Panc1 (cell line): ENCODE data around the gene SDS. TPM values are rescaled to one million over a fixed set of nuclear protein-coding genes. Genes with fewer than 3 reads are reported as not detected.

Experiments used
- ATAC-seq: fragments of 200-7000 bp; cut with Tn5 transposase; 2 replicates; pipeline ENCODE4 v1.9.1; 2020; ENCODE audit warnings: mild to moderate bottlenecking, moderate library complexity
- BruUV-seq: library from RNA; stranded (reverse); fragments of 400-500 nt; replicated peaks from 2 replicates; lab custom pipeline; 2021; lab: Mats Ljungman, UMichigan
- CTCF ChIA-PET: fragments of 300-600 bp; sonication (Branson Sonifier 250); formaldehyde crosslinking; loops from one replicate; lab custom pipeline; 2022; ENCODE audit warnings: antibody characterized with exemption; lab: Charles Lee
- POLR2A ChIA-PET: fragments of 300-600 bp; sonication (Branson Sonifier 250); formaldehyde crosslinking; loops from one replicate; lab custom pipeline; 2022; ENCODE audit warnings: antibody characterized with exemption; lab: Charles Lee
- DNase-seq: peaks from one replicate; pipeline ENCODE4 v3.0.0-alpha.2; 2010; ENCODE audit warnings: low read depth, low spot score
- H3K27ac ChIP-seq: 2 replicates; pipeline ENCODE4 v1.5.1; 2011; ENCODE audit warnings: mild to moderate bottlenecking, low read length, inconsistent platforms
- H3K27me3 ChIP-seq: fragments of 200-500 bp; sonication (Bioruptor generic); 2 replicates; pipeline ENCODE4 v1.6.0; 2014; ENCODE audit warnings: low read length, inconsistent platforms; ENCODE audit not compliant: control insufficient read depth, insufficient read depth
- H3K36me3 ChIP-seq: fragments of 200-500 bp; sonication (Bioruptor generic); 2 replicates; pipeline ENCODE4 v1.5.1; 2014; ENCODE audit warnings: inconsistent platforms, mild to moderate bottlenecking, low read length, moderate library complexity; ENCODE audit not compliant: control insufficient read depth, insufficient read depth
- H3K4me1 ChIP-seq: 2 replicates; pipeline ENCODE4 v1.5.1; 2011; ENCODE audit warnings: inconsistent platforms, mild to moderate bottlenecking, low read length, moderate library complexity; ENCODE audit not compliant: control insufficient read depth, insufficient read depth
- H3K4me3 ChIP-seq, 2 experiments: 2 replicates each; pipeline ENCODE4 v1.5.1; 2011 to 2012; ENCODE audit warnings: low read depth in 2 of 2, low read length in 2 of 2, mild to moderate bottlenecking in 2 of 2, inconsistent platforms in 1 of 2, moderate library complexity in 1 of 2
- H3K9me3 ChIP-seq: fragments of 200-500 bp; sonication (Bioruptor generic); 2 replicates; pipeline ENCODE4 v1.5.1; 2014; ENCODE audit warnings: low read depth, mild to moderate bottlenecking, inconsistent platforms, low read length, moderate library complexity; ENCODE audit not compliant: control insufficient read depth, insufficient read depth
- POLR2AphosphoS5 ChIP-seq: IDR thresholded peaks from 2 replicates; pipeline ENCODE4 v1.6.1; 2012; ENCODE audit warnings: mild to moderate bottlenecking, low read depth, low read length, moderate library complexity
- SIN3A ChIP-seq: IDR thresholded peaks from 2 replicates; pipeline ENCODE4 v1.6.1; 2012; ENCODE audit warnings: low read depth, mild to moderate bottlenecking, low read length, moderate library complexity, borderline replicate concordance; ENCODE audit not compliant: insufficient read depth
- TCF7L2 ChIP-seq: IDR thresholded peaks from 2 replicates; pipeline ENCODE4 v1.6.1; 2011; ENCODE audit warnings: mild to moderate bottlenecking, low read depth, low read length, inconsistent platforms
- in situ Hi-C: cut with HindIII; loops from 2 replicates; pipeline ENCODE4 v1.10.0; 2016; ENCODE audit warnings: low sequenced_read_pairs, low pct_unique_long_range_greater_than_20kb
- intact Hi-C: fragments of 100-400 bp; cut with micrococcal nuclease; formaldehyde crosslinking; loops from one replicate; pipeline ENCODE4 v1.10.0; 2022; ENCODE audit not compliant: unreplicated experiment
- total RNA-seq: library from RNA; stranded (reverse); gene quantifications from one replicate; pipeline ENCODE4 v1.2.1, GENCODE V29; 2021; ENCODE audit not compliant: unreplicated experiment
- TF ChIP-seq, protein P1 (sequence below), 2 experiments: IDR thresholded peaks; 2 replicates each; pipeline ENCODE4 v1.6.1; 2011 to 2012; ENCODE audit warnings: low read depth in 2 of 2, control low read depth in 1 of 2, low read length in 1 of 2, mild to moderate bottlenecking in 1 of 2, moderate library complexity in 1 of 2; ENCODE audit not compliant: insufficient read depth in 1 of 2
- TF ChIP-seq, protein P2 (sequence below): fragments of 450-650 bp; IDR thresholded peaks from 2 replicates; pipeline ENCODE4 v1.5.1; 2017; ENCODE audit warnings: mild to moderate bottlenecking

The SDS gene
- total RNA-seq, 1 experiment from 2014 or later = 0.15 TPM

DNA sequence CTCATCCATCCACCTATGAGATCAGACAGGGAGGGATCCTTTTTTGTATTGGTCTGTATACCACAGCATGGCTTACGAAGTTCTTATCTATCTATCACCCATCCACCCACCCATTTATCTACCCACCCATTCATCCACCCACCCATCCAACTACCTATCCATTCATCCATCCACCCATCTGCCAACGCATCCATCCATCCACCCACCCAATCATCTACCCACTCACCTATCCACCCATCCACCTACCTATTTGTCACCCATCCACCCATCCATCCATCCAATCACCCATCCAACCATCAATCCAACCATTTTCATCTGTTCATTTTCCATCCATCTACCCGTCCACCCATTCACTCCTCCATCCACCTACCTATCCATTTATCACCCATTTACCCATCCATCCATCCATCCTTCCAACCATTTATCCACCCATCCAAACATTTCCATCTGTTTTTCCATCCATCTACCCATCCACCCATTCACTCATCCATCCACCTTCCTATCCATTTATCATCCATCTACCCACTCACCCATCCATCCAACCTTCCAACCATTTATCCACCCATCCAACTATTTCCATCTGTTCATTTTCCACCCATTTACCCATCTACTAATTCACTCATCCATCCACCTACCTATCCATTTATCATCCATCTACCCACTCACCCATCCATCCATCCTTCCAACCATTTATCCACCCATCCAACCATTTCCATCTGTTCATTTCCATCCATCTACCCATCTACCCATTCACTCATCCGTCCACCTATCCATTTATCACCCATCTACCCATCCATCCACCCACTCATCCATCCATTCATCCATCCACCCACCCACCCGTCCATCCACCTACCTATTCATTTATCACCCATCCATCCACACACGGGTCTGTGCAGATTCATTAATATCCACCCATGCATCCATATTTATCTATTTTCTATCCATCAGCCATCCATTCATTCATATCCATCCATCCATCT is 13.3 kb downstream of the SDS start:
- H3K9me3 ChIP-seq = no peaks in the 10 kb centered on the region
- ChIA-PET CTCF (no interaction called here), POLR2A (no interaction called here)
- H3K4me3 ChIP-seq = no peak overlapping the region
- H3K36me3 ChIP-seq = no peaks in the 10 kb centered on the region
- BruUV-seq = no TSS peak
- intact Hi-C loops (no loop called here), in situ Hi-C loops (no loop called here)
- no peaks in the 10 kb centered on the region for H3K4me1 ChIP-seq
- TF ChIP-seq, protein P1, sequence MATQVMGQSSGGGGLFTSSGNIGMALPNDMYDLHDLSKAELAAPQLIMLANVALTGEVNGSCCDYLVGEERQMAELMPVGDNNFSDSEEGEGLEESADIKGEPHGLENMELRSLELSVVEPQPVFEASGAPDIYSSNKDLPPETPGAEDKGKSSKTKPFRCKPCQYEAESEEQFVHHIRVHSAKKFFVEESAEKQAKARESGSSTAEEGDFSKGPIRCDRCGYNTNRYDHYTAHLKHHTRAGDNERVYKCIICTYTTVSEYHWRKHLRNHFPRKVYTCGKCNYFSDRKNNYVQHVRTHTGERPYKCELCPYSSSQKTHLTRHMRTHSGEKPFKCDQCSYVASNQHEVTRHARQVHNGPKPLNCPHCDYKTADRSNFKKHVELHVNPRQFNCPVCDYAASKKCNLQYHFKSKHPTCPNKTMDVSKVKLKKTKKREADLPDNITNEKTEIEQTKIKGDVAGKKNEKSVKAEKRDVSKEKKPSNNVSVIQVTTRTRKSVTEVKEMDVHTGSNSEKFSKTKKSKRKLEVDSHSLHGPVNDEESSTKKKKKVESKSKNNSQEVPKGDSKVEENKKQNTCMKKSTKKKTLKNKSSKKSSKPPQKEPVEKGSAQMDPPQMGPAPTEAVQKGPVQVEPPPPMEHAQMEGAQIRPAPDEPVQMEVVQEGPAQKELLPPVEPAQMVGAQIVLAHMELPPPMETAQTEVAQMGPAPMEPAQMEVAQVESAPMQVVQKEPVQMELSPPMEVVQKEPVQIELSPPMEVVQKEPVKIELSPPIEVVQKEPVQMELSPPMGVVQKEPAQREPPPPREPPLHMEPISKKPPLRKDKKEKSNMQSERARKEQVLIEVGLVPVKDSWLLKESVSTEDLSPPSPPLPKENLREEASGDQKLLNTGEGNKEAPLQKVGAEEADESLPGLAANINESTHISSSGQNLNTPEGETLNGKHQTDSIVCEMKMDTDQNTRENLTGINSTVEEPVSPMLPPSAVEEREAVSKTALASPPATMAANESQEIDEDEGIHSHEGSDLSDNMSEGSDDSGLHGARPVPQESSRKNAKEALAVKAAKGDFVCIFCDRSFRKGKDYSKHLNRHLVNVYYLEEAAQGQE (IDR thresholded peaks at IDR 0.05; ENCODE audit: insufficient read depth in 1 of 2, low read depth in 2 of 2, low read length in 1 of 2) = no peak
- no peak for TF ChIP-seq TCF7L2
- TF ChIP-seq, protein P2, sequence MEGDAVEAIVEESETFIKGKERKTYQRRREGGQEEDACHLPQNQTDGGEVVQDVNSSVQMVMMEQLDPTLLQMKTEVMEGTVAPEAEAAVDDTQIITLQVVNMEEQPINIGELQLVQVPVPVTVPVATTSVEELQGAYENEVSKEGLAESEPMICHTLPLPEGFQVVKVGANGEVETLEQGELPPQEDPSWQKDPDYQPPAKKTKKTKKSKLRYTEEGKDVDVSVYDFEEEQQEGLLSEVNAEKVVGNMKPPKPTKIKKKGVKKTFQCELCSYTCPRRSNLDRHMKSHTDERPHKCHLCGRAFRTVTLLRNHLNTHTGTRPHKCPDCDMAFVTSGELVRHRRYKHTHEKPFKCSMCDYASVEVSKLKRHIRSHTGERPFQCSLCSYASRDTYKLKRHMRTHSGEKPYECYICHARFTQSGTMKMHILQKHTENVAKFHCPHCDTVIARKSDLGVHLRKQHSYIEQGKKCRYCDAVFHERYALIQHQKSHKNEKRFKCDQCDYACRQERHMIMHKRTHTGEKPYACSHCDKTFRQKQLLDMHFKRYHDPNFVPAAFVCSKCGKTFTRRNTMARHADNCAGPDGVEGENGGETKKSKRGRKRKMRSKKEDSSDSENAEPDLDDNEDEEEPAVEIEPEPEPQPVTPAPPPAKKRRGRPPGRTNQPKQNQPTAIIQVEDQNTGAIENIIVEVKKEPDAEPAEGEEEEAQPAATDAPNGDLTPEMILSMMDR = no peak
- TF ChIP-seq POLR2AphosphoS5 = no peak
- no peak for TF ChIP-seq SIN3A
- ATAC-seq (no peak), DNase-seq (no peak)
- H3K27ac ChIP-seq = no peak overlapping the region
- no peaks in the 10 kb centered on the region for H3K27me3 ChIP-seq

DNA sequence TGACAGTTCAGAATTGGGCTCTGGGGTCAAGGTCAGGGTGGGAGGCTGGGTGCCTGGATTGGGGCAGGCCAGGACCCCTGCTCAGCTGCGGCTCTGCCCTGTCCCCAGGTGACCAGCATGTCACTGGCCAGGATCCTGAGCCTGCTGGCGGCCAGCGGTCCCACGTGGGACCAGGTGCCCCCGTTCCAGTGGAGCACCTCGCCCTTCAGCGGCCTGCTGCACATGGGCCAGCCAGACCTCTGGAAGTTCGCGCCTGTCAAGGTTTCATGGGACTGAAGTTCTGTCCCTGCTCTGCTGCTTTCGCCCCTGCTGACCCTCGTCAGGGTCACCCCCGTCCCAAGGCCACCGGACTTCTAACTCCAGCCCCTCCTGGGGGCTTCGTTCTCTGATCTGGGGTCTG is 15.3 kb downstream of the SDS start:
- intact Hi-C loops = no loop called here
- no TSS peak for BruUV-seq

More for the DNA sequence above, 15.3 kb downstream of the SDS start:
- ChIA-PET POLR2A (no interaction called here), CTCF (no interaction called here)
- Histone ChIP-seq H3K27ac (no peak overlapping the region), H3K9me3 (no peaks in the 10 kb centered on the region), H3K36me3 (no peaks in the 10 kb centered on the region), H3K4me1 (no peaks in the 10 kb centered on the region), H3K27me3 (no peaks in the 10 kb centered on the region), H3K4me3 (no peak overlapping the region)
- DNase-seq = no peak
- TF ChIP-seq, protein P2 = no peak
- TF ChIP-seq TCF7L2 (no peak), SIN3A (no peak), POLR2AphosphoS5 (no peak)
- TF ChIP-seq, protein P1 (IDR thresholded peaks at IDR 0.05; ENCODE audit: insufficient read depth in 1 of 2, low read depth in 2 of 2, low read length in 1 of 2) = no peak
- in situ Hi-C loops = no loop called here
- ATAC-seq = no peak
